Neural progenitor cell (in vitro differentiated cells): ENCODE measurements around the gene ADD3.

Source experiments
- CTCF ChIP-seq: fragments of 200-600 bp; sonication (generic); IDR thresholded peaks from 2 replicates; pipeline ENCODE4 v1.5.1; 2017; ENCODE audit warnings: antibody characterized with exemption, mild to moderate bottlenecking
- EZH2 ChIP-seq: fragments of 200-600 bp; sonication (generic); IDR thresholded peaks from 2 replicates; pipeline ENCODE4 v1.6.1; 2017; ENCODE audit warnings: antibody characterized with exemption, mild to moderate bottlenecking, moderate library complexity
- EZH2phosphoT487 ChIP-seq: fragments of 200-600 bp; sonication (generic); IDR thresholded peaks from 2 replicates; pipeline ENCODE4 v1.6.1; 2017; ENCODE audit warnings: antibody characterized with exemption

GRCh38 chr10:110007161-110007700 lies 553 bp upstream of the ADD3 start:
- no peak for TF ChIP-seq CTCF
- TF ChIP-seq EZH2phosphoT487, result no peak
- no peak for TF ChIP-seq EZH2
